Ramos (cell line): ENCODE measurements around the gene CIITA.

Experiments used
- in situ Hi-C: fragments of 300-500 bp; cut with MboI; formaldehyde crosslinking; loops from one replicate; pipeline ENCODE4 v1.14.3; 2022; ENCODE audit warnings: low sequenced_read_pairs; ENCODE audit not compliant: unreplicated experiment

Gene CIITA

GRCh38 chr16:10968498-10968897 lies 91.5 kb downstream of the CIITA start:
- in situ Hi-C loops: loop anchor here (5.0 to 25.0 kb wide), 3 partner anchors 404 to 846 kb away; no protein-coding TSS in a partner anchor

- in situ Hi-C loops: loop anchor here (5.0 to 25.0 kb wide), 3 partner anchors 403 to 845 kb away; no protein-coding TSS in a partner anchor
Observed at GRCh38 chr16:10969615-10970014, 92.6 kb downstream of the CIITA start.

GRCh38 chr16:10970065-10970464 lies 93.1 kb downstream of the CIITA start:
- in situ Hi-C loops: loop anchor here (25.0 kb wide), 1 partner anchor 667 kb away; no protein-coding TSS in a partner anchor

- in situ Hi-C loops: loop anchor here (25.0 kb wide), 1 partner anchor 666 kb away; no protein-coding TSS in a partner anchor
Observed at GRCh38 chr16:10971560-10971961, 94.6 kb downstream of the CIITA start.

- in situ Hi-C loops: loop anchor here (25.0 kb wide), 1 partner anchor 665 kb away; no protein-coding TSS in a partner anchor
Observed at GRCh38 chr16:10972108-10972818, 95.3 kb downstream of the CIITA start.

- in situ Hi-C loops: loop anchor here (25.0 kb wide), 1 partner anchor 664 kb away; no protein-coding TSS in a partner anchor
Observed at GRCh38 chr16:10972819-10973464, 95.9 kb downstream of the CIITA start.

GRCh38 chr16:10976634-10977033 lies 99.6 kb downstream of the CIITA start:
- in situ Hi-C loops: no loop called here

GRCh38 chr16:10978124-10978523 lies 101.1 kb downstream of the CIITA start:
- in situ Hi-C loops: no loop called here

- in situ Hi-C loops: no loop called here
Observed at GRCh38 chr16:10978871-10979446, 102.0 kb downstream of the CIITA start.

GRCh38 chr16:10979717-10980601 lies 103.0 kb downstream of the CIITA start:
- in situ Hi-C loops: no loop called here

GRCh38 chr16:10980813-10981212 lies 103.8 kb downstream of the CIITA start:
- in situ Hi-C loops: no loop called here

GRCh38 chr16:10981697-10982216 lies 104.8 kb downstream of the CIITA start:
- in situ Hi-C loops: no loop called here

GRCh38 chr16:10982465-10983150 lies 105.6 kb downstream of the CIITA start:
- in situ Hi-C loops: no loop called here

- in situ Hi-C loops: no loop called here
Observed at GRCh38 chr16:10983159-10983558, 106.2 kb downstream of the CIITA start.

- in situ Hi-C loops: no loop called here
Observed at GRCh38 chr16:10984509-10984908, 107.5 kb downstream of the CIITA start.
